MM.1S (cell line): ENCODE data around the gene ATE1.

Experiments
- DNase-seq: peaks from one replicate; pipeline ENCODE4 v3.0.0-alpha.2; 2015
- H2AFZ ChIP-seq: fragments of 300-600 bp; sonication (generic); 2 replicates; pipeline ENCODE4 v1.6.0; 2016; ENCODE audit warnings: antibody characterized with exemption, low read length
- H3F3A ChIP-seq: fragments of 300-600 bp; sonication (generic); 2 replicates; pipeline ENCODE4 v1.6.1; 2016; ENCODE audit warnings: mild to moderate bottlenecking, antibody characterized with exemption, low read length, moderate library complexity, mixed read lengths; ENCODE audit not compliant: insufficient read depth
- H3K27ac ChIP-seq: fragments of 300-600 bp; sonication (generic); 2 replicates; pipeline ENCODE4 v1.5.1; 2016; ENCODE audit warnings: mild to moderate bottlenecking, low read length
- H3K27me3 ChIP-seq: fragments of 300-600 bp; sonication (generic); replicated peaks from 2 replicates; pipeline ENCODE4 v1.6.0; 2016; ENCODE audit warnings: low read length; ENCODE audit not compliant: insufficient read depth
- H3K36me3 ChIP-seq: fragments of 300-600 bp; sonication (generic); replicated peaks from 2 replicates; pipeline ENCODE4 v1.6.1; 2016; ENCODE audit warnings: mild to moderate bottlenecking, low read length, mixed read lengths; ENCODE audit not compliant: insufficient read depth
- H3K4me1 ChIP-seq: fragments of 300-600 bp; sonication (generic); 2 replicates; pipeline ENCODE4 v1.6.1; 2016; ENCODE audit warnings: low read length, mixed read lengths
- H3K4me2 ChIP-seq: fragments of 300-600 bp; sonication (generic); 2 replicates; pipeline ENCODE4 v1.6.0; 2016; ENCODE audit warnings: low read depth, low read length
- H3K4me3 ChIP-seq: fragments of 300-600 bp; sonication (generic); 2 replicates; pipeline ENCODE4 v1.5.1; 2016; ENCODE audit warnings: low read length, mixed read lengths
- H3K79me2 ChIP-seq: fragments of 300-600 bp; sonication (generic); 2 replicates; pipeline ENCODE4 v1.6.1; 2016; ENCODE audit warnings: mixed run types, low read length, mixed read lengths
- H3K9ac ChIP-seq: fragments of 300-600 bp; sonication (generic); 2 replicates; pipeline ENCODE4 v1.6.1; 2016; ENCODE audit warnings: low read length, mixed read lengths
- H3K9me2 ChIP-seq: fragments of 300-600 bp; sonication (generic); replicated peaks from 2 replicates; pipeline ENCODE4 v1.6.1; 2016; ENCODE audit warnings: mild to moderate bottlenecking, low read length, mixed read lengths; ENCODE audit not compliant: insufficient read depth
- H3K9me3 ChIP-seq: fragments of 300-600 bp; sonication (generic); replicated peaks from 2 replicates; pipeline ENCODE4 v1.6.1; 2016; ENCODE audit warnings: mild to moderate bottlenecking, low read length, mixed read lengths; ENCODE audit not compliant: insufficient read depth
- H4K20me1 ChIP-seq: fragments of 300-600 bp; sonication (generic); 2 replicates; pipeline ENCODE4 v1.6.1; 2016; ENCODE audit warnings: mild to moderate bottlenecking, low read length, moderate library complexity, mixed read lengths; ENCODE audit not compliant: insufficient read depth
- CTCF ChIP-seq: fragments of 300-600 bp; sonication (generic); IDR thresholded peaks from 2 replicates; pipeline ENCODE4 v1.5.1; 2016; ENCODE audit warnings: antibody characterized with exemption, low read length, mixed read lengths
- EZH2 ChIP-seq: fragments of 300-600 bp; sonication (generic); optimal IDR thresholded peaks from 2 replicates; pipeline ENCODE3; 2017; ENCODE audit warnings: low read depth, mild to moderate bottlenecking, antibody characterized with exemption, low read length, mixed read lengths
- EZH2phosphoT487 ChIP-seq: fragments of 300-600 bp; sonication (generic); IDR thresholded peaks from 2 replicates; pipeline ENCODE4 v1.6.1; 2018; ENCODE audit warnings: antibody characterized with exemption, low read length

ATE1 gene

GRCh38 chr10:121736315-121737130 is 191.3 kb downstream of the ATE1 start:
- Histone ChIP-seq H3K9me3 (no peaks in the 10 kb centered on the region), H3K36me3 (no peaks in the 10 kb centered on the region), H3K9ac (no peak overlapping the region), H3K4me1 (no peaks in the 10 kb centered on the region), H3K9me2 (no peaks in the 10 kb centered on the region), H2AFZ (no peak overlapping the region), H3K27ac (no peak overlapping the region), H4K20me1 (no peaks in the 10 kb centered on the region), H3K79me2 (no peaks in the 10 kb centered on the region), H3F3A (no peaks in the 10 kb centered on the region), H3K27me3 (no peaks in the 10 kb centered on the region), H3K4me2 (no peak overlapping the region), H3K4me3 (no peak overlapping the region)
- DNase-seq: no peak
- TF ChIP-seq CTCF: no peak
- TF ChIP-seq EZH2phosphoT487: no peak
- TF ChIP-seq EZH2: no peak

- Histone ChIP-seq H3K9ac (no peak overlapping the region), H3K9me3 (no peaks in the 10 kb centered on the region), H3K36me3 (no peaks in the 10 kb centered on the region), H3K9me2 (no peaks in the 10 kb centered on the region), H2AFZ (no peak overlapping the region), H4K20me1 (no peaks in the 10 kb centered on the region), H3K27ac (no peak overlapping the region), H3K4me2 (no peak overlapping the region), H3K27me3 (no peaks in the 10 kb centered on the region), H3K4me3 (no peak overlapping the region), H3K79me2 (no peaks in the 10 kb centered on the region), H3K4me1 (no peaks in the 10 kb centered on the region), H3F3A (no peaks in the 10 kb centered on the region)
- no peak for TF ChIP-seq CTCF
- TF ChIP-seq EZH2: no peak
- TF ChIP-seq EZH2phosphoT487: no peak
- no peak for DNase-seq
Observed at GRCh38 chr10:121735263-121735662, 192.6 kb downstream of the ATE1 start.

DNA sequence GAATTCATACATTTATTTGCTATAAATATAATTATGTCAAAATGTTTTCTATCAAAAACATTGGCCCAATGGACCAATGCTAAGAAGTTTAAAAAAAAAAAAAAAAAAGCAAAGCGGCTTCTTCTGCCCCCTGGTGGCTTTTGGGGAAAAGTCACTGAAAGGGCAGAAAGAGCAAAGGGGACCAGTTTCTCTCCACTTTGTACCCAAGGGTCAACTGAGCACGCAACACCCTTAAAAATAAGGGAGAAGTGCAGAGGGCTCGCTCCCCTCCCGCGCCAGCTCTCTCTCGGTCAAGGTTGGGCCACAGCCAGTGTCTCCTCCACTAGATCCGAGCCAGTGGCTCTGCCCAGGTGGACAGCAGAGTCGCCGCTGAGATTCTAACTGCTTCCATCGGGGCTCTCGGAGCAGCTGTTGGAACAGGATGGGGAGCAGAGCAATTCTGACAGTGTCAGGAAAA is 193.2 kb downstream of the ATE1 start:
- H3F3A ChIP-seq: no peaks in the 10 kb centered on the region

More for the DNA sequence above, 193.2 kb downstream of the ATE1 start:
- no peaks in the 10 kb centered on the region for H3K9me3 ChIP-seq
- H3K27me3 ChIP-seq: no peaks in the 10 kb centered on the region
- H3K4me2 ChIP-seq: no peak overlapping the region
- H3K4me3 ChIP-seq: no peak overlapping the region
- H3K36me3 ChIP-seq: no peaks in the 10 kb centered on the region
- H3K4me1 ChIP-seq: no peaks in the 10 kb centered on the region
- H3K9me2 ChIP-seq: no peaks in the 10 kb centered on the region
- no peak overlapping the region for H3K27ac ChIP-seq
- no peaks in the 10 kb centered on the region for H4K20me1 ChIP-seq
- no peak overlapping the region for H3K9ac ChIP-seq
- no peak overlapping the region for H2AFZ ChIP-seq
- no peaks in the 10 kb centered on the region for H3K79me2 ChIP-seq
- no peak for TF ChIP-seq EZH2phosphoT487
- peak; percentile 52 for TF ChIP-seq CTCF
- DNase-seq: peak; percentile 33
